ENCODE results near the gene INAVA. TPM values are rescaled to one million over a fixed set of nuclear protein-coding genes. Genes with fewer than 3 reads are reported as not detected.

Gene INAVA
- total and polyA plus RNA-seq, 2 of the 13 experiments (the other 11 are each of a cell fraction or from before 2014, with no cell fraction given) = 6.0 to 13.5 TPM

- in situ Hi-C loops (cut with HindIII; ENCODE audit: extremely low pct_ligation_motif_present, low pct_unique_long_range_greater_than_20kb) = no loop called here
- no peaks in the 10 kb centered on the region for H3K9me3 ChIP-seq (ENCODE audit: low read length)
- BruUV-seq (replicated peaks) = no TSS peak
- ATAC-seq = no peak
- peaks cover 9% of the 10 kb centered on the region; the same call in 1 of the 2 replicates for H3K4me1 ChIP-seq (ENCODE audit: insufficient read depth, low read length)
- H3K9ac ChIP-seq (ENCODE audit: insufficient read depth, low read depth, low read length) = no peak overlapping the region
- no peaks in the 10 kb centered on the region for H4K20me1 ChIP-seq (ENCODE audit: insufficient read depth, low read length)
- H3K36me3 ChIP-seq (replicated peaks in 1 of 2; ENCODE audit: control insufficient read depth in 1 of 2, insufficient read depth in 2 of 2, low read length in 2 of 2) = no peaks in the 10 kb centered on the region
- WGBS (ENCODE audit: low lambda C conversion rate) = 67% methylated on average over 5 of the region's 5 CpGs
- H3K4me3 ChIP-seq (replicated peaks in 1 of 3; ENCODE audit: insufficient read depth in 1 of 3, low read depth in 2 of 3, low read length in 3 of 3) = no peak overlapping the region
- H3K79me2 ChIP-seq (ENCODE audit: insufficient read depth, low read length) = no peaks in the 10 kb centered on the region
- DNase-seq (ENCODE audit: low spot score) = no peak
- ChIA-PET POLR2A (no interaction called here), CTCF (ENCODE audit: low intra/inter-chr PET ratio, low total read pairs) (no interaction called here)
- intact Hi-C loops (cut with micrococcal nuclease; ENCODE audit: unreplicated experiment) = no loop called here
- no peak overlapping the region for H3K4me2 ChIP-seq (ENCODE audit: low read depth, low read length)
- peaks cover 1 to 8% of the 10 kb centered on the region in 2 experiments; a peak in 2 of 5 replicates for H3K27me3 ChIP-seq (ENCODE audit: control insufficient read depth in 1 of 2, insufficient read depth in 2 of 2, low read length in 2 of 2)
- no peak for FAIRE-seq
- no peak overlapping the region for H2AFZ ChIP-seq (ENCODE audit: low read length)
- H3K27ac ChIP-seq (ENCODE audit: extremely low read length, insufficient read depth, low read length) = no peak overlapping the region
- TF ChIP-seq ZNF75D (CRISPR knock-in tag; IDR thresholded peaks at IDR 0.05; ENCODE audit: borderline replicate concordance) (no peak), HNRNPH1 (optimal IDR thresholded peaks at IDR 0.05; ENCODE audit: low read depth, low read length) (no peak), PTBP1 (IDR thresholded peaks at IDR 0.05; ENCODE audit: low read depth, low read length, poor library complexity, severe bottlenecking) (no peak), ZNF333 (CRISPR knock-in tag; IDR thresholded peaks at IDR 0.05; ENCODE audit: borderline replicate concordance) (no peak), ZNF564 (CRISPR knock-in tag; IDR thresholded peaks at IDR 0.05) (no peak), REL (CRISPR knock-in tag; conservative IDR thresholded peaks at IDR 0.05) (no peak), ZNF431 (CRISPR knock-in tag; IDR thresholded peaks at IDR 0.05; ENCODE audit: borderline replicate concordance, low read depth) (no peak), PRDM15 (CRISPR knock-in tag; IDR thresholded peaks at IDR 0.05) (no peak), ZNF382 (CRISPR knock-in tag; IDR thresholded peaks at IDR 0.05; ENCODE audit: borderline replicate concordance) (no peak), ZNF274 (CRISPR knock-in tag; IDR thresholded peaks at IDR 0.05) (no peak), ZNF350 (CRISPR knock-in tag; IDR thresholded peaks at IDR 0.05; ENCODE audit: borderline replicate concordance, low read depth) (no peak), ZFP82 (CRISPR knock-in tag; IDR thresholded peaks at IDR 0.05; ENCODE audit: borderline replicate concordance) (no peak), ZNF430 (CRISPR knock-in tag; IDR thresholded peaks at IDR 0.05) (no peak), ZZZ3 (CRISPR knock-in tag; IDR thresholded peaks at IDR 0.05; ENCODE audit: borderline replicate concordance) (no peak), PCBP1 (IDR thresholded peaks at IDR 0.05; ENCODE audit: borderline replicate concordance, low read depth, low read length) (no peak), HNRNPUL1 (IDR thresholded peaks at IDR 0.05; ENCODE audit: low read depth, low read length) (no peak)
Measured at GRCh38 chr1:200866521-200866920, 28.2 kb upstream of the INAVA start.
